Erythroblast (primary cell): ENCODE results near the gene SRF.

ENCODE experiments used
- GATA1 ChIP-seq: IDR thresholded peaks from 2 replicates; pipeline ENCODE4 v1.6.1; 2011; ENCODE audit warnings: low read depth, mild to moderate bottlenecking, control low read depth, low read length, moderate library complexity
- POLR2A ChIP-seq: IDR thresholded peaks from 2 replicates; pipeline ENCODE4 v1.6.1; 2011; ENCODE audit warnings: mild to moderate bottlenecking, low read length

DNA sequence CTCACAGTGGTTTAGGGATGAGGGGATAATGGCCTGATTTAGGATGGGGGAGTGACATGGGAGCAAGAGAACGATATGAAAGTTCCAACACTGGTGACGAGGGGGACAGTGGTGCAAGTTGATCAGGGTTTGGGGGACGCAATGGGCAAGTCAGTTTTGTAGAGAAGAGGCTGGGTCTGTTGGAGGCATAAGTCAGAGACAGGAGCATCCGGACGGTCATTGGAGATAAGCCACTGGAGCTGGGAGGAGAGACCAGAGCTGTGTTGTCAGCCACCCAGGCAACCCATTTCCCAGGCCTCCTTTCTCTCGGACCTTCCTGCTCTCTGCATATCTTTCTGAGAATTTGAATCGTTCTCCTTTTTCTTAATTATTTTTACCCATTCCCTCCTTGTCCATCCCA is 48.7 kb downstream of the SRF start:
- TF ChIP-seq POLR2A (no peak), GATA1 (no peak)
